Activated CD8-positive, alpha-beta memory T cell treated with anti-CD3 and anti-CD28 coated beads, Interleukin-2, amount 50 U/mL, for 1 hour (primary cell): Measurements from ENCODE around the gene FAM200B.
"Not testable (repeated sequence)": the region's sequence is repeated elsewhere in the genome, so short reads cannot be mapped to it uniquely, and the experiment has no call there.

Experiments used
- DNase-seq: peaks from one replicate; pipeline ENCODE4 v3.0.0-alpha.2; 2020; ENCODE audit errors: extremely low read depth

FAM200B gene

GRCh38 chr4:15695729-15696128 lies 14.1 kb downstream of the FAM200B start:
- no peak for DNase-seq

GRCh38 chr4:15696866-15697265 lies 15.2 kb downstream of the FAM200B start:
- DNase-seq, result no peak

GRCh38 chr4:15702941-15703403 lies 21.3 kb downstream of the FAM200B start, which contains the start of gene BST1:
BST1 (plus strand) TSS chr4:15703065; CDS start chr4:15703145, 80 bp downstream.
- DNase-seq, result no peak

- DNase-seq, result no peak
Observed at GRCh38 chr4:15703439-15703838, 21.8 kb downstream of the FAM200B start.

GRCh38 chr4:15704129-15704528 lies 22.5 kb downstream of the FAM200B start:
- DNase-seq, result no peak

- DNase-seq, result no peak
Observed at GRCh38 chr4:15706646-15707362, 25.2 kb downstream of the FAM200B start.

GRCh38 chr4:15707363-15707715 lies 25.7 kb downstream of the FAM200B start:
- DNase-seq, result no peak

- DNase-seq, result no peak
Observed at GRCh38 chr4:15711762-15712161, 30.1 kb downstream of the FAM200B start.

- DNase-seq, result no peak
Observed at GRCh38 chr4:15712214-15712613, 30.6 kb downstream of the FAM200B start.

GRCh38 chr4:15714141-15714540 lies 32.5 kb downstream of the FAM200B start:
- no peak for DNase-seq

- no peak for DNase-seq
Observed at GRCh38 chr4:15714646-15715435, 33.2 kb downstream of the FAM200B start.

- DNase-seq, result no peak
Observed at GRCh38 chr4:15716115-15716514, 34.5 kb downstream of the FAM200B start.

GRCh38 chr4:15717086-15717485 lies 35.5 kb downstream of the FAM200B start:
- DNase-seq, result no peak

GRCh38 chr4:15717657-15718416 lies 36.2 kb downstream of the FAM200B start:
- DNase-seq, result no peak

GRCh38 chr4:15718465-15718864 lies 36.8 kb downstream of the FAM200B start:
- no peak for DNase-seq

- no peak for DNase-seq
Observed at GRCh38 chr4:15718959-15719358, 37.3 kb downstream of the FAM200B start.

- DNase-seq, result no peak
Observed at GRCh38 chr4:15719506-15719905, 37.9 kb downstream of the FAM200B start.

GRCh38 chr4:15720851-15721250 lies 39.2 kb downstream of the FAM200B start:
- DNase-seq, result no peak

- no peak for DNase-seq
Observed at GRCh38 chr4:15725608-15726007, 44.0 kb downstream of the FAM200B start.

- DNase-seq, result no peak
Observed at GRCh38 chr4:15729910-15730533, 48.4 kb downstream of the FAM200B start.

- DNase-seq, result not testable (repeated sequence)
Observed at GRCh38 chr4:15733061-15733460, 51.4 kb downstream of the FAM200B start.

- no peak for DNase-seq
Observed at GRCh38 chr4:15735536-15735935, 53.9 kb downstream of the FAM200B start.
